Left ventricle myocardium inferior (tissue), 1 donor: Measurements from ENCODE around the gene ZNF497. TPM values are rescaled to one million over a fixed set of nuclear protein-coding genes. Genes with fewer than 3 reads are reported as not detected.
A peak's percentile ranks its signal among the peaks of the same experiment; 100 is the strongest.
"Not testable (repeated sequence)": the region's sequence is repeated elsewhere in the genome, so short reads cannot be mapped to it uniquely, and the experiment has no call there.

Experiments used
- DNase-seq: peaks from one replicate; pipeline ENCODE4 v3.0.0-alpha.2; 2020
- H3K27ac ChIP-seq: fragments of 200-600 bp; replicated peaks from 2 replicates; pipeline ENCODE4 v1.8.0; 2021
- H3K27me3 ChIP-seq: fragments of 200-600 bp; 2 replicates; pipeline ENCODE4 v1.8.0; 2021; ENCODE audit warnings: low read depth
- H3K36me3 ChIP-seq: fragments of 200-600 bp; 2 replicates; pipeline ENCODE4 v1.8.0; 2021
- H3K4me1 ChIP-seq: fragments of 200-600 bp; 2 replicates; pipeline ENCODE4 v1.8.0; 2021
- H3K4me3 ChIP-seq: fragments of 200-600 bp; 2 replicates; pipeline ENCODE4 v1.8.0; 2021; ENCODE audit warnings: mild to moderate bottlenecking, moderate library complexity
- H3K9me3 ChIP-seq: fragments of 200-600 bp; replicated peaks from 2 replicates; pipeline ENCODE4 v1.8.0; 2021
- CTCF ChIP-seq: fragments of 200-600 bp; IDR thresholded peaks from 2 replicates; pipeline ENCODE4 v1.8.0; 2021; ENCODE audit warnings: antibody characterized with exemption, mild to moderate bottlenecking, borderline replicate concordance
- intact Hi-C: fragments of 100-400 bp; cut with micrococcal nuclease; formaldehyde crosslinking; loops from one replicate; pipeline ENCODE4 v1.11.0; 2022
- total RNA-seq: library from RNA; stranded (reverse); fragmentation: NEBNext Ultra II Directional; extraction: Animal tissue kit (Norgen Biotek cat#: 25700); gene quantifications from one replicate; pipeline ENCODE4 v1.2.1, GENCODE V29; 2021
- donor health status: DM: no; HTN: yes; CAD: no; lungs with severe emphysema.

Gene ZNF497
- total RNA-seq, 1 donor from 2014 or later, result 0.41 TPM

GRCh38 chr19:58382997-58383603 is 20.5 kb upstream of the ZNF497 start:
- peaks cover 1% of the 10 kb centered on the region for H3K36me3 ChIP-seq
- no peak overlapping the region for H3K4me3 ChIP-seq
- no peaks in the 10 kb centered on the region for H3K27me3 ChIP-seq
- no peak for DNase-seq
- no peaks in the 10 kb centered on the region for H3K9me3 ChIP-seq
- intact Hi-C loops, result no loop called here
- H3K4me1 ChIP-seq, result peaks cover 56% of the 10 kb centered on the region
- TF ChIP-seq CTCF, result no peak
- H3K27ac ChIP-seq, result no peak overlapping the region

- no peaks in the 10 kb centered on the region for H3K27me3 ChIP-seq
- no peak for TF ChIP-seq CTCF
- no peaks in the 10 kb centered on the region for H3K36me3 ChIP-seq
- H3K9me3 ChIP-seq, result no peaks in the 10 kb centered on the region
- intact Hi-C loops, result no loop called here
- DNase-seq, result no peak
- peak overlapping the region; percentile 89 for H3K4me3 ChIP-seq
- peaks cover 44% of the 10 kb centered on the region for H3K4me1 ChIP-seq
- peak overlapping the region; percentile 99 for H3K27ac ChIP-seq
These were observed 19.1 kb upstream of the ZNF497 start for GRCh38 chr19:58381460-58382212.

- TF ChIP-seq CTCF, result peak; percentile 5
- Histone ChIP-seq H3K9me3 (no peaks in the 10 kb centered on the region), H3K27me3 (no peaks in the 10 kb centered on the region), H3K36me3 (no peaks in the 10 kb centered on the region), H3K27ac (peak within 1 kb of the TSS; percentile 99), H3K4me3 (peak within 1 kb of the TSS; percentile 89), H3K4me1 (peaks cover 36% of the 10 kb centered on the region)
- intact Hi-C loops, result no loop called here
- peak; percentile 99 for DNase-seq
These were observed 18.3 kb upstream of the ZNF497 start, which contains the start of gene ZNF837 for GRCh38 chr19:58380662-58381459. Gene ZNF837 (minus strand): TSS chr19:58381030. CDS start chr19:58369332, 11,698 bp downstream.

- no peaks in the 10 kb centered on the region for H3K27me3 ChIP-seq
- no peak for TF ChIP-seq CTCF
- DNase-seq, result no peak
- peak overlapping the region; percentile 89 for H3K4me3 ChIP-seq
- H3K9me3 ChIP-seq, result no peaks in the 10 kb centered on the region
- H3K4me1 ChIP-seq, result peaks cover 29% of the 10 kb centered on the region
- H3K27ac ChIP-seq, result peak overlapping the region; percentile 99
- intact Hi-C loops, result no loop called here
- H3K36me3 ChIP-seq, result no peaks in the 10 kb centered on the region
These were observed 17.6 kb upstream of the ZNF497 start for GRCh38 chr19:58380037-58380661.

- DNase-seq, result no peak
- no peaks in the 10 kb centered on the region for H3K9me3 ChIP-seq
- H3K27ac ChIP-seq, result peak overlapping the region; percentile 99
- no peak overlapping the region for H3K4me3 ChIP-seq
- H3K4me1 ChIP-seq, result peaks cover 29% of the 10 kb centered on the region
- intact Hi-C loops, result no loop called here
- no peaks in the 10 kb centered on the region for H3K36me3 ChIP-seq
- H3K27me3 ChIP-seq, result no peaks in the 10 kb centered on the region
- TF ChIP-seq CTCF, result no peak
These were observed 16.7 kb upstream of the ZNF497 start for GRCh38 chr19:58379246-58379645.

- intact Hi-C loops, H3K4me3 ChIP-seq, DNase-seq, H3K27ac ChIP-seq, H3K9me3 ChIP-seq, H3K36me3 ChIP-seq, H3K27me3 ChIP-seq: not testable (repeated sequence)
- peaks cover 35% of the 10 kb centered on the region for H3K4me1 ChIP-seq
These were observed 14.2 kb upstream of the ZNF497 start for GRCh38 chr19:58376724-58377123.
